NCI-H345 (cell line): Measurements from ENCODE around the gene RBM20.

Source experiments
- DNase-seq: peaks from one replicate; lab custom pipeline; 2025; lab: John Stamatoyannopoulos, UW

Gene RBM20

GRCh38 chr10:110679486-110680272 lies 35.5 kb downstream of the RBM20 start:
- no peak for DNase-seq

- DNase-seq: no peak
These were observed 36.3 kb downstream of the RBM20 start for GRCh38 chr10:110680273-110681020.

GRCh38 chr10:110681023-110681681 lies 37.0 kb downstream of the RBM20 start:
- peak; percentile 35 for DNase-seq

GRCh38 chr10:110682348-110682747 lies 38.2 kb downstream of the RBM20 start:
- DNase-seq: no peak

- DNase-seq: no peak
These were observed 40.8 kb downstream of the RBM20 start for GRCh38 chr10:110684800-110685446.

GRCh38 chr10:110686047-110686446 lies 41.9 kb downstream of the RBM20 start:
- DNase-seq: no peak

GRCh38 chr10:110686949-110687348 lies 42.8 kb downstream of the RBM20 start:
- DNase-seq: no peak

GRCh38 chr10:110687400-110687799 lies 43.3 kb downstream of the RBM20 start:
- DNase-seq: no peak

GRCh38 chr10:110691139-110691538 lies 47.0 kb downstream of the RBM20 start:
- DNase-seq: no peak

GRCh38 chr10:110694263-110694662 lies 50.1 kb downstream of the RBM20 start:
- DNase-seq: no peak

- no peak for DNase-seq
These were observed 50.8 kb downstream of the RBM20 start for GRCh38 chr10:110694820-110695538.

- DNase-seq: no peak
These were observed 51.4 kb downstream of the RBM20 start for GRCh38 chr10:110695539-110695886.

- no peak for DNase-seq
These were observed 52.3 kb downstream of the RBM20 start for GRCh38 chr10:110696436-110696835.

- no peak for DNase-seq
These were observed 54.2 kb downstream of the RBM20 start for GRCh38 chr10:110698340-110698739.

- no peak for DNase-seq
These were observed 54.7 kb downstream of the RBM20 start for GRCh38 chr10:110698782-110699201.

GRCh38 chr10:110699859-110700468 lies 55.8 kb downstream of the RBM20 start:
- no peak for DNase-seq

GRCh38 chr10:110700947-110701616 lies 56.9 kb downstream of the RBM20 start:
- no peak for DNase-seq

GRCh38 chr10:110701617-110701971 lies 57.5 kb downstream of the RBM20 start:
- no peak for DNase-seq

GRCh38 chr10:110704070-110704469 lies 59.9 kb downstream of the RBM20 start:
- no peak for DNase-seq

- DNase-seq: no peak
These were observed 60.9 kb downstream of the RBM20 start for GRCh38 chr10:110704906-110705476.
